Neuronal stem cell (in vitro differentiated cells): ENCODE results near the gene UNC80.
"Not testable (repeated sequence)": the region's sequence is repeated elsewhere in the genome, so short reads cannot be mapped to it uniquely, and the experiment has no call there.

Source experiments
- DNase-seq: peaks from one replicate; pipeline ENCODE4 v3.0.0-alpha.2; 2013; ENCODE audit warnings: low spot score
- H2AFZ ChIP-seq: one replicate; pipeline ENCODE4 v1.6.1; 2013; ENCODE audit warnings: mild to moderate bottlenecking, low read length, inconsistent platforms
- H2AK5ac ChIP-seq: 2 replicates; pipeline ENCODE4 v1.6.1; 2013; ENCODE audit warnings: low read depth, mild to moderate bottlenecking, inconsistent platforms, low read length, moderate library complexity, mixed read lengths
- H2BK120ac ChIP-seq: 2 replicates; pipeline ENCODE4 v1.6.1; 2013; ENCODE audit warnings: low read depth, mild to moderate bottlenecking, inconsistent platforms, low read length, moderate library complexity, mixed read lengths
- H2BK12ac ChIP-seq: one replicate; pipeline ENCODE4 v1.6.1; 2013; ENCODE audit warnings: low read length, inconsistent platforms
- H2BK15ac ChIP-seq: 2 replicates; pipeline ENCODE4 v1.6.1; 2013; ENCODE audit warnings: mild to moderate bottlenecking, low read length, inconsistent platforms, mixed read lengths
- H2BK5ac ChIP-seq: one replicate; pipeline ENCODE4 v1.6.1; 2013; ENCODE audit warnings: inconsistent platforms, mild to moderate bottlenecking, low read length, moderate library complexity
- H3K14ac ChIP-seq: one replicate; pipeline ENCODE4 v1.6.1; 2013; ENCODE audit warnings: low read length, inconsistent platforms
- H3K18ac ChIP-seq: 2 replicates; pipeline ENCODE4 v1.6.1; 2013; ENCODE audit warnings: low read length, inconsistent platforms
- H3K23ac ChIP-seq: 2 replicates; pipeline ENCODE4 v1.6.1; 2013; ENCODE audit warnings: low read depth, mild to moderate bottlenecking, mixed read lengths, low read length, inconsistent platforms; ENCODE audit not compliant: poor library complexity
- H3K27ac ChIP-seq: replicated peaks from 3 replicates; pipeline ENCODE4 v1.5.1; 2013; ENCODE audit warnings: low read length, inconsistent platforms
- H3K27me3 ChIP-seq, 3 experiments: 2 replicates each; pipeline ENCODE4 v1.6.1; 2013; ENCODE audit warnings: low read length in 3 of 3, mild to moderate bottlenecking in 2 of 3, inconsistent platforms in 1 of 3, low read depth in 1 of 3, mixed read lengths in 1 of 3, moderate library complexity in 1 of 3; ENCODE audit not compliant: control insufficient read depth in 3 of 3, insufficient read depth in 3 of 3
- H3K36me3 ChIP-seq, 2 donors: replicated peaks in 1 of 2; 2 replicates each; pipeline ENCODE4 v1.6.1; 2013; ENCODE audit warnings: low read length in 2 of 2; ENCODE audit not compliant: control insufficient read depth in 2 of 2, insufficient read depth in 2 of 2
- H3K4ac ChIP-seq: 2 replicates; pipeline ENCODE4 v1.6.1; 2013; ENCODE audit warnings: inconsistent platforms, mild to moderate bottlenecking, low read length, moderate library complexity
- H3K4me1 ChIP-seq, 2 donors: 1 replicate in 1 of 2; 2 replicates in 1 of 2; pipeline ENCODE4 v1.6.1; 2013; ENCODE audit warnings: low read length in 2 of 2, low read depth in 1 of 2; ENCODE audit not compliant: control insufficient read depth in 2 of 2, insufficient read depth in 1 of 2
- H3K4me2 ChIP-seq: one replicate; pipeline ENCODE4 v1.6.1; 2013; ENCODE audit warnings: mild to moderate bottlenecking, low read length, inconsistent platforms; ENCODE audit not compliant: insufficient read depth, poor library complexity, severe bottlenecking
- H3K4me3 ChIP-seq, 2 donors: 2 replicates each; pipeline ENCODE4 v1.5.1; 2013; ENCODE audit warnings: low read length in 2 of 2, mild to moderate bottlenecking in 2 of 2, inconsistent platforms in 1 of 2, moderate library complexity in 1 of 2
- H3K79me1 ChIP-seq: one replicate; pipeline ENCODE4 v1.6.1; 2013; ENCODE audit warnings: low read depth, mild to moderate bottlenecking, inconsistent platforms, low read length, moderate library complexity
- H3K9ac ChIP-seq: one replicate; pipeline ENCODE4 v1.6.1; 2013; ENCODE audit warnings: mild to moderate bottlenecking, low read depth, low read length, inconsistent platforms; ENCODE audit not compliant: poor library complexity
- H3K9me3 ChIP-seq, 2 donors: replicated peaks in 1 of 2; 2 replicates each; pipeline versions ENCODE3 to v1.6.1; 2013; ENCODE audit warnings: low read length in 2 of 2, mild to moderate bottlenecking in 2 of 2, inconsistent platforms in 1 of 2, low read depth in 1 of 2, mixed read lengths in 1 of 2, moderate library complexity in 1 of 2; ENCODE audit not compliant: control insufficient read depth in 2 of 2, insufficient read depth in 1 of 2
- H4K8ac ChIP-seq: one replicate; pipeline ENCODE4 v1.6.1; 2013; ENCODE audit warnings: low read depth, mild to moderate bottlenecking, inconsistent platforms, low read length, moderate library complexity
- H4K91ac ChIP-seq: one replicate; pipeline ENCODE4 v1.6.1; 2013; ENCODE audit warnings: low read length, low read depth, mild to moderate bottlenecking, inconsistent platforms; ENCODE audit not compliant: poor library complexity
- WGBS, 2 donors: extraction: QIAGEN DNeasy Blood & Tissue Kit; methylation state at CpG; one replicate each; pipeline ENCODE4 v1.1.7; 2013; ENCODE audit warnings: missing lambda C conversion rate in 2 of 2, mixed read lengths in 1 of 2; ENCODE audit not compliant: insufficient read length in 2 of 2, insufficient replicate concordance in 1 of 2; ENCODE audit errors: extremely low coverage in 2 of 2; 5-methylcytosine and 5-hydroxymethylcytosine counted together

Gene UNC80

DNA sequence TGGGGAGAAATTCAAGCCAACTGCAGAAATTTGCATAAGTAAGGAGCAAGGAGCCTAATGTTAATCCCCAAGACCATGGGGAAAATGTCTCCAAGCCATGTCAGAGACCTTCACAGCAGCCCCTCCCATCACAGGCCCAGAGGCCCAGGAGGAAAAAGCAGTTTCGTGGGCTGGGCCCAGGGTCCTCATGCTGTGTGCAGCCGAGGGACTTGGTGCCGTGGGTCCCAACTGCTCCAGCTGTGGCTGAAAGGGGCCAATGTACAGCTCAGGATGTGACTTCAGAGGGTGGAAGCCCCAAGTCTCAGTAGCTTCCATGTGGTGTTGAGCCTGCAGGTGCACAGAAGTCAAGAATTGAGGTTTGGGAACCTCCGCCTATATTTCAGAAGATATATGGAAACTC, 23.8 kb downstream of the UNC80 start:
- not testable (repeated sequence) for H3K23ac ChIP-seq, H3K4me2 ChIP-seq
- no CpG with 5 or more reads among the region's 4 CpGs for WGBS, 2 donors

GRCh38 chr2:209805351-209805750, 33.7 kb downstream of the UNC80 start:
- Histone ChIP-seq H3K4me2 (no peak overlapping the region), H4K91ac (no peak overlapping the region), H2BK5ac (no peak overlapping the region), H3K79me1 (no peaks in the 10 kb centered on the region), H3K4me3 (no peak overlapping the region), H3K18ac (no peak overlapping the region), H2BK12ac (no peak overlapping the region), H2AK5ac (no peak overlapping the region), H3K14ac (no peak overlapping the region), H2BK120ac (no peak overlapping the region), H3K4me1 (peaks cover 1 to 3% of the 10 kb centered on the region in 2 donors), H3K23ac (no peak overlapping the region), H3K27me3 (no peaks in the 10 kb centered on the region), H2AFZ (no peak overlapping the region), H3K36me3 (no peaks in the 10 kb centered on the region), H3K4ac (no peak overlapping the region), H3K9me3 (peaks cover 0 to 4% of the 10 kb centered on the region in 2 donors), H3K9ac (no peak overlapping the region), H3K27ac (no peak overlapping the region), H2BK15ac (no peak overlapping the region), H4K8ac (no peak overlapping the region)
- DNase-seq, result no peak
- WGBS, 2 donors, result no CpG with 5 or more reads among the region's 1 CpG

More for the DNA sequence above, 23.8 kb downstream of the UNC80 start:
- H3K79me1 ChIP-seq, DNase-seq, H2AK5ac ChIP-seq, H3K18ac ChIP-seq, H3K36me3 ChIP-seq, H2BK120ac ChIP-seq, H3K27ac ChIP-seq, H3K4me3 ChIP-seq, H2BK15ac ChIP-seq, H4K8ac ChIP-seq, H4K91ac ChIP-seq, H2BK12ac ChIP-seq, H2BK5ac ChIP-seq, H3K14ac ChIP-seq, H3K9ac ChIP-seq, H3K4me1 ChIP-seq, H3K9me3 ChIP-seq, H2AFZ ChIP-seq, H3K4ac ChIP-seq, H3K27me3 ChIP-seq: not testable (repeated sequence)

DNA sequence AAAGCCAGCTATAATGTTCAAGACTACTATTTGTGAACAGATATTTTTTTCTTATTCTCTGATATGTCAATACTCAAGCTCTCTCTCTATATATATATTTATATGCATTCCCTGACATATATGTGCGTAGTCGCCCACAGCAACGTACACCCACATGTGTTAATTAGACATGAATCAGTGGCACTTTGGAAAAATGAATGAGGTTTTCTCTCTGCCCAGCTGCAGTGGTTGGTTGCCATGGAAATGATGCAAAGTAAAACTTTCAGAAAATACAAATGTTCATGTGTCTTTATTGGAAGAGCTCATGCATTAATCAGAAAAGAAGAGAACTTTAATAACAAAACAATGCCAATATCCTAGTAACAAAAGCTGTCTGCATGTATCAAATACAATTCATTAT, 34.7 kb downstream of the UNC80 start:
- no peak overlapping the region for H3K18ac ChIP-seq
- no peak overlapping the region for H2BK120ac ChIP-seq
- H4K8ac ChIP-seq, result no peak overlapping the region
- H3K4me3 ChIP-seq, result no peak overlapping the region
- H4K91ac ChIP-seq, result no peak overlapping the region
- no peak overlapping the region for H3K23ac ChIP-seq
- H3K36me3 ChIP-seq, result no peaks in the 10 kb centered on the region
- H3K14ac ChIP-seq, result no peak overlapping the region
- H3K79me1 ChIP-seq, result no peaks in the 10 kb centered on the region
- no peak overlapping the region for H2AFZ ChIP-seq
- H3K9ac ChIP-seq, result no peak overlapping the region
- no peaks in the 10 kb centered on the region for H3K27me3 ChIP-seq
- H2BK5ac ChIP-seq, result no peak overlapping the region
- H2BK12ac ChIP-seq, result no peak overlapping the region
- DNase-seq, result no peak
- no peak overlapping the region for H3K27ac ChIP-seq
- H2AK5ac ChIP-seq, result no peak overlapping the region
- peaks cover 0 to 4% of the 10 kb centered on the region in 2 donors for H3K9me3 ChIP-seq
- no CpG with 5 or more reads among the region's 3 CpGs for WGBS, 2 donors
- no peak overlapping the region for H3K4ac ChIP-seq
- peaks cover 1 to 3% of the 10 kb centered on the region in 2 donors for H3K4me1 ChIP-seq
- H3K4me2 ChIP-seq, result no peak overlapping the region
- H2BK15ac ChIP-seq, result no peak overlapping the region

DNA sequence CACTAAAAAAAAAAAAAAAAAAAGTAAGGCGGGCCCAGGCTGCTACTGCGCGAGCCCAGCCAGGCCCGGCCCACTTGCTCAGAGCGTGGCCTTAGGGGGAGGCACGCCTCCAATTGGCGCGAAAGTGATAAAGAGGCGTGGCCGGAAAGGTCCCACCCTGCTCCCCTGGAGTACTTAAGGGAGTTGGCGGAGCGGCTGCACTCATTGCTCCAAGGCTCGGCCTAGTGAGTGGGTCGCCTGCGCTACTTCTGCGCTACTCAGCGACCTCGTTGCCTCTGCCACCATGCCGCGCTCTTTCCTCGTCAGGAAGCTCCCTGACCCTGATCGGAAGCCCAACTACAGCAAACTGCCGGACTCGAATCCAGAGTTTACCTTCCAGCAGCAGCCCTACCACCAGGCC, 36.9 kb downstream of the UNC80 start:
- Histone ChIP-seq H2AK5ac (no peak overlapping the region), H2BK15ac (peak overlapping the region; percentile 38), H3K4ac (peak overlapping the region; percentile 29), H2BK5ac (peak overlapping the region; percentile 91), H3K9me3 (peaks cover 0 to 4% of the 10 kb centered on the region in 2 donors), H2BK12ac (no peak overlapping the region), H3K14ac (no peak overlapping the region), H3K18ac (peak overlapping the region; percentile 67), H3K4me3 (no peak overlapping the region), H2BK120ac (no peak overlapping the region), H3K9ac (no peak overlapping the region), H3K27me3 (no peaks in the 10 kb centered on the region), H4K8ac (no peak overlapping the region), H3K36me3 (no peaks in the 10 kb centered on the region), H3K23ac (peak overlapping the region; percentile 23), H4K91ac (no peak overlapping the region), H3K27ac (no peak overlapping the region), H2AFZ (no peak overlapping the region), H3K79me1 (no peaks in the 10 kb centered on the region), H3K4me1 (peaks cover 1 to 3% of the 10 kb centered on the region in 2 donors), H3K4me2 (no peak overlapping the region)
- no peak for DNase-seq
- WGBS, 2 donors, result no CpG with 5 or more reads among the region's 24 CpGs
